HK-2 (cell line): Measurements from ENCODE around the gene DAP.

Experiments
- DNase-seq: peaks from one replicate; pipeline ENCODE4 v3.0.0-alpha.2; 2018; ENCODE audit not compliant: unreplicated experiment

The DAP gene

DNA sequence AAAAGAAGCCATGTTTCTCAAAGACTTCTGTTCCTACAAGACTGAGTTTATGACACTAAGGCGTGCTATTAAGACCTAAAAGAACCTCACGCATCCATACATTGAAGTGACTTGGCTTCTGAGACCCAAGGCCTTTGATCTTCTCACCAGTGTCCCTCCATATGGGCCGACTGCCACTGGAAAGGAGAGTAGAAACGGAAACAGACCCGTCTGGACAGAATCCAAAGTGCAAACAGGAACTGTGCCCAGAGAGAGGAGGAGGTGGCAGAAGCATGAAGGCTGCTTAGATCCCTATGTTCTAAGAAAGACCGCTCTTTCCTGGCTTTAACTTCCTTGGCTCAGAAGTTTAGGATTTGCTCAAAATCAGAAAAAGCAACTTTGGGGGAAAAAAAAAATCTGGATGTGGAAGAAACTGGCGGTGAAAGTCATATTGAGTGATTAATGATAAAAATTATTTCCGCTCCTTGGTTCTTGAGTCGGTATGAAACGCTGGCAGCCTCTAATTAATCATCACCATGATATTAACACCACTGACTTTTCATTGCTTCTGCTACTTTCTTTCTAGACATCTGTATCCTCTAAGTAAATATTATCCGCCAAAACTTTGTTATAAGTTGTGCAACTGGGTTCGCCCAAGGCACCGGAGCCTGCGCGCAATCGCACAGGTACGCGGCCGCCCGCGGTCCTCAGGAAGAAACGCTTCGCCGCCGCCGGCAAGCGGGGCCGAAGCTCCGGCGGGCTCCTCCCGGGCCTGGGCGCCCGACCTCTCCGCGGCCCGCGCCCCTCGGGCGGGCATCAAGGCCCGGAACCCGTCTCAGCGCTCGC is 726 bp downstream of the DAP start:
- peak; percentile 33 for DNase-seq

DNA sequence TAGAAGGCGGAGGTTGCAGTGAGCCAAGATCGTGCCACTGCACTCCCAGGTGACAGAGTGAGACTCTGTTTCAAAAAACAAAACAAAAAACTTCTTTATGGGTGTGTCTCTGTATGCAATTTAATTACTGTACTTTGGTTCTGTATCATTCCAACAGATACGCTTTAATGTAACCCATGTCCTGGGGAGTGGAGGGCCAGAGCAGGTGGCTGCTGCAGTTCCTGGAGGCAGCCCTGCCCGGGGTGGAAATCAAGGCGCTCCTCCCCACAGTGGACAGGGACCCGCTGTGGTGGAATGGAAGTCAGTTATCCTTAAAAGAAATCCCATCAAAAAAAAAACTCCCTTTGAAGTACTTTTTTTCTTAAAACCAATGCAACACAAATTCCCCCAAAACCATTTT is 1.9 kb downstream of the DAP start:
- no peak for DNase-seq

DNA sequence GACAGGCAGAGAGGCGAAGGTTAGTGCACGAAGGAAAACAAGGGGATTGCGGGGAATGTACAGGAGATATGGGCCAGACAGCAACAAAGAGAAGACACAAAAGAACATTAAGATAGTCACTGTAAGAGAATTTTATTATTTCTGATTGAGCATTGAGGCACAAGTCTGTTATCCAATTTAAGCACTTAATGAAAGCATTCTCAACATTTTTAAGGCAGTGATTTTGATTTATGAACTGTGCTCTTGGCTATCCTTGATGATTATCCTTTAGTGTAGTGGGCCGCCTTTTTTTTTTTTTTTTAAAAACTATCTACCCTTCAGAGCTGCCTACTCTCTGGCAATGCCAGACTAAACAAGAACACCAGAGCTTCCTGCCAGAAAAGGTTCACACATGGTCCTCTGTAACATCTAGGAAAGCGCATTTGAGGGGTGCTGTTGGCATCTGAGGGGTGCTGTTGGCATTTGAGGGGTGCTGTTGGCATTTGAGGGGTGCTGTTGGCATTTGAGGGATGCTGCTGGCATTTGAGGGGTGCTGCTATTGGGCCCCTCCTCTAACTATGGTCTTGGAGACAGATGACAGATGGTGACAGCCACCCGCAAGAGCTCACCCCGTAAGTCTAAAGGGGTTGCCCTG is 3.0 kb downstream of the DAP start:
- DNase-seq = no peak

DNA sequence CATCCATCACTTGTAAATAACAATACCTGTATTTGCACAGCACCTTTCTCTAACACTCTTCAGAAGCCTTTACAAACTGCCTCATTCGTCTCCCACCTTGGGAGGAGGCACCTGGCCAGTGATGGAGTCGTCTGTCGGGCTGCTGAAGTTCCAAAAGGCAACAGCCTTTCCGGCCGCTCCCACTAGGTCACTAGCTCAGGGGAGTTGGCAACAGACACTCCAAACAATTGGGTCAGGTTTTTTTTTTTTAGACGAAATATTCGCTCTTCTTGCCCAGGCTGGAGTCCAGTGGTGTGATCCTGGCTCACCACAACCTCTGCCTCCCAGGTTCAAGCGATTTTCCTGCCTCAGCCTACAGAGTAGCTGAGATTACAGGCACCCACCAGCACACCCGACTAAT is 4.0 kb downstream of the DAP start:
- DNase-seq = no peak

DNA sequence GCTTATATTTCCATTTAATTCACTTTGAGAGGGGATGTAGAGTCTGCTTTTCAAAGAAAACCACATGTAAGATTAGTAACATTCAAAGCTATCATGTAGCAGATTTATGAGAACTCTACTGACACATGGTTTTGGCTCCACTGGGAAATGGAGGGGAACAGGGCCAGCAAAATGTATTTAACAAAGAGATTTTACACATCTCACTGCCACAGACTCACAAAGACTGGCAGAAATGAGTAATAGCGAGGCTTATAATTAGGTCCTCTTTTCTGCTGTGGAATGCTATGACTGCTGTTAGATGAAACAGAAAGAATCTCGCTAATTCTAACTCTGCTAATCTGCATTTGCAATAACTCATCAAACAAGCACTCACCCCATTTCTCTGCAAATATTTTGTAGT is 4.5 kb downstream of the DAP start:
- DNase-seq = no peak

GRCh38 chr5:10753178-10753577 is 7.9 kb downstream of the DAP start:
- no peak for DNase-seq

- DNase-seq = no peak
Observed at GRCh38 chr5:10752451-10752850, 8.6 kb downstream of the DAP start.

DNA sequence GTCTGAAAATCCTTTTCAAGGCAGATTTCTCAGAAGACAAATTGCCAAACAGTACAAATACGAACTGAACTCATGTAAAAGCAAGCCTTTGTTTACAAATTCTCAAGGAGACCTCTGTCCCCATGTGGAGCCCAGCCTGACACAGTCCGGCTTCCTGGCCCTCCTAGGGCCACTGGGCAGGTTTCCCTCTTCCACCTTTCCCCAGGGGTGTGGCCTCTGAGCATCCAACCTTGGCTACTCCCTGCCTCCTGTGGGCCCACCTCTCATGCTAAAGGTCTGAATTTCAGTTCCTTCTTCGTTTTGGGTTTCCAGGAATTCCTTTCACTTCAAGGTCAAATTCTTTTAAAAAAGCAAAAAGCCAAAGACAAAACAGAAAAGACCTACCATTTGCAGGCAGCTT is 10.1 kb downstream of the DAP start:
- no peak for DNase-seq

- DNase-seq = peak; percentile 34
Observed at GRCh38 chr5:10747678-10748622, 13.1 kb downstream of the DAP start.

DNA sequence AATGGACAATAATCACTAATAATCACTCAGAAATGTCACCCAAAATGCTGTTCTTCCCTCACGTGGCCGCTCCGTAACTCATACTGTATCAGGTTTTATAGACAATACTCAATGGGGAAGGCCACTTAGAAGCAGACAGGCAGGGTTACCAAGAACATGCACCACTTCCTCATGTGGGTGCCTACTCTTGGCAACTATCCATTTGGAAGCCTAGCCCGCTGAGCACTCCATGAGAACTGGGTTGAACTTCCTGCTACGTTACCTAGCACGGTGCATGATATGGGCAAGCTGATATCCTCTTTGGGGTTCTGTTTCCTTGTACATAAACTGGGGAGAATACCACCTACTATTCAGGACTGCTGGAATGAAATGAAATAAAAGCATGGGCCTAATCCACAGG is 14.3 kb downstream of the DAP start:
- peak; percentile 20 for DNase-seq

DNA sequence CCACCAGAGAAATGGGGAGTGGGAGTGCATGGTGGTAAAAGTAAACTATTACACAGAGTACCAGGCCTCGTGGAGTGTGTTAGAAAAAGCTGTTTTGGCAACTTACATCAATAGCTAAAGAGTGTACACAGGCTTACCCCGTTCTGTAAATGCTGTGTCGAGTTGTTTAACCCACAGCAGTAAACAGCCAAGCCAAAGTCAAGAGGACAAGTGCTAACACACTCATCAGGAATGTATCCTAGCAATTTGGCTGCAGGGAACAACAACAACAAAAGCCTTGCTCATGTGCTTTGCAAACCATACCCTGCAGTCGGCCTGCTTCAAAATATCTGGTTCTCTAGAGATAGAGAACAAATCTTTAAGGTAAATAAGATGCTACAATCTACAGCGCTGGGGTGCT is 15.9 kb downstream of the DAP start:
- no peak for DNase-seq

- no peak for DNase-seq
Observed at GRCh38 chr5:10744681-10745080, 16.4 kb downstream of the DAP start.

GRCh38 chr5:10743951-10744350 is 17.1 kb downstream of the DAP start:
- no peak for DNase-seq

DNA sequence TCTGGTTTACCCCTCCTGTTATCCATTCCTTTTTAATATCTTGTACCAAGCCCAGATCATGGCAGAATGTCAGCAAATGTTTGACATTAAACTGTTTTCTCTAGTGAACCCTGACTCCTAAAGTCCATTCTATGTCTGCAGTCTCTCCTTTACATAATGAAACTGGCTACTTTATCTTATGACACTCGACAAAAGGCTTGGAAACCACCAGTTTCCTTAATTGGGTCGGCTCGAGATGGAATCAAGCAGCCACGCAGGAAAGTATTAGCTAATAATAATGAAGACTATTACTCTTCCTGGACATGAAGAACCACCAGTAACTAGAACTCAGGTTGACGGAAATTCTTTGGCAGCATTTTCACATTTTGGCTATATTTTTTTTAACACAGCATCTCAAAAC is 17.5 kb downstream of the DAP start:
- DNase-seq = no peak

DNA sequence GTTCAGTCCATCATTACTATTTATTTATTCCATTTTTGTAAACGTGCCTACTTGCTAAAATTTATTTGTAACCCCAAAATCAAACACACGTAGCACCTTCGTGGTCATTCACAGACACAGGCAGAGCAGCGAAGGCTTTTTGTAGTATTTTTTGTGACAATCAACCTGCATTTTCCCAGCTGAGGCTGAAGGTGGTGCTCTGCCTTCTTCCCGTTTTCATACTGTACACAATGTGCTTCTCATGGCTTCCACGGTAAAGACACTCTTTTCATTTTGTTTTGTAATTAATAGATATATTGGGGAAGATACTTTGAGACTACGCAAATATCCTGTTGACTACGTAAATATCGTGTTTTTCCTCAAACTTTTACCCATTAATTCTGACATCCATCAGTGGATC is 19.4 kb downstream of the DAP start:
- no peak for DNase-seq

- DNase-seq = no peak
Observed at GRCh38 chr5:10740384-10740783, 20.6 kb downstream of the DAP start.

- DNase-seq = no peak
Observed at GRCh38 chr5:10737880-10738279, 23.2 kb downstream of the DAP start.

- DNase-seq = no peak
Observed at GRCh38 chr5:10736808-10737207, 24.2 kb downstream of the DAP start.

GRCh38 chr5:10736354-10736753 is 24.7 kb downstream of the DAP start:
- no peak for DNase-seq

DNA sequence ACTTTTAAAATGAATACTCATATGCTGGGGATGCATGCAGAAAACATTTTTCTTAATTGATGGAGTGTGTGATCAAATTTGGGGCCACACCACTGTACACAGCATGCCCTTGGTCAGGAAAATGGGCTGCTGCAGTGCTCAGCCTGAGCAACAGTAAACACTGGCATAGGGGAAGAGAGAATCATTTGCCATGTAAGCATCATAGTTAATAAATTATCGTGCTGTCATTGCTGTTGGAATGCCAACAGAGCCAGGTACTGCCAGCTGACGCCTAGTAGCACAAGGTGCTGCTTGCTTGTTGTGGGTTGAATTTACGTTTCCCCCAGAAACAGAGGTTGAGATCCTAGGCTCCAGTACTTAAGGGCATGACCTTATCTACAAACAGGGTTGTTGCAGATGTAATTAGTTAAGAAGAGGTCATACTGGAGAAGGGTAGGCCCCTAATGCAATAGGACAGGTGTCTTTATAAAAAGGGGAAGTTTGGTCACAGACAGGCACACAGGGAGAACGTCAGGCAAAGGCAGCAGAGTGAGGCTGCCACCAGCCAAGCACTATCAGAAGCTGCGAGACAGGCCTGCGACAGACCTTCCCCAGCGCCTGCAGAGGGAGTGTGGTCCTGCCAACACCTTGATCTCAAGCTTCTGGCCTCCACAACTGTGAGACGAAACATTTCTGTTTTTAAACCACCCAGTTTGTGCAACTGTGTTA is 25.3 kb downstream of the DAP start:
- DNase-seq = no peak

DNA sequence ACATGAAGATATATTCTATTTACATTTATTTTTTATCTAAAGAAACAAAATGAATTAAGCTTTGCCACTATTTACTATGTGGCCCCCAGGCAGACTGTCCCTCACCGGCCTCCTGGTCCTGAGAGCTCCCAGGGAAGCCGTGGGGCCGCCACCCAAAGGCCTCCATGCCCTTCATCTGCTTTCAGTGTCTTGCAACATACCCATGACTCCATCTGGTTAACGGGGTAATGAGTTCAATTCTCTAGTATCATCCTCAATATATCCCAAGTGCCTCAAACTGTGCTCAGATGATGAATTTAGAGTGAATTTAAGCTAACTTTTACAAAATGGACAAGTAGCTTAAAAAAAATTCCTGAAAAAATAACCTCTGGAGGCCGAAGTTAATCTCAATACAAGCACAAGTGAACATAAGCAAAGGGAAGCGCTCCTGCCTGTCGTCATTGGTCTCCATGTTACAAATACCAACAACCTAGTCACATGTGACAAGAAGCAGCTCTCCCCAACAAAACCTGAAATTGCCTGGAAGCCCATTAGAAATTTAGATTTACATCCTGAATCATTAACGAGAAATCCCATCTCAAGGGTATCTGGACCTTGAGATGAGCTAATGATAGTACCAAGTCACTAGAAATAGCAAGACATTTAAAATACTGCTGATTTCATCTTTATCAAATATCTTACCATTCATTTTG is 26.1 kb downstream of the DAP start:
- DNase-seq = no peak
